ENCODE data around the gene CHCHD6. TPM values are rescaled to one million over a fixed set of nuclear protein-coding genes. Genes with fewer than 3 reads are reported as not detected.

CHCHD6 gene
- total and polyA plus RNA-seq, 4 donors: 2.0 to 5.1 (median 3.9) TPM

- H3K27ac ChIP-seq (ENCODE audit: low read depth in 1 of 2, low read length in 2 of 2): no peak overlapping the region
- peaks cover 0 to 2% (median 0%) of the 10 kb centered on the region in 4 donors for H3K9me3 ChIP-seq (ENCODE audit: control insufficient read depth in 4 of 4, low read length in 3 of 4)
- H3K36me3 ChIP-seq (ENCODE audit: control insufficient read depth in 4 of 4, insufficient read depth in 3 of 4, low read depth in 1 of 4, low read length in 3 of 4): no peaks in the 10 kb centered on the region
- H3K9ac ChIP-seq (ENCODE audit: low read depth in 1 of 2, low read length in 2 of 2): no peak overlapping the region
- H3K4me1 ChIP-seq (ENCODE audit: control insufficient read depth in 4 of 4, insufficient read depth in 4 of 4, low read length in 3 of 4): peaks cover 0 to 4% (median 0%) of the 10 kb centered on the region in 4 donors
- 33% methylated on average over 30 of the region's 30 CpGs for WGBS
- H3K27me3 ChIP-seq (ENCODE audit: control insufficient read depth in 4 of 4, insufficient read depth in 4 of 4, low read length in 3 of 4): no peaks in the 10 kb centered on the region
- TF ChIP-seq, protein P1, sequence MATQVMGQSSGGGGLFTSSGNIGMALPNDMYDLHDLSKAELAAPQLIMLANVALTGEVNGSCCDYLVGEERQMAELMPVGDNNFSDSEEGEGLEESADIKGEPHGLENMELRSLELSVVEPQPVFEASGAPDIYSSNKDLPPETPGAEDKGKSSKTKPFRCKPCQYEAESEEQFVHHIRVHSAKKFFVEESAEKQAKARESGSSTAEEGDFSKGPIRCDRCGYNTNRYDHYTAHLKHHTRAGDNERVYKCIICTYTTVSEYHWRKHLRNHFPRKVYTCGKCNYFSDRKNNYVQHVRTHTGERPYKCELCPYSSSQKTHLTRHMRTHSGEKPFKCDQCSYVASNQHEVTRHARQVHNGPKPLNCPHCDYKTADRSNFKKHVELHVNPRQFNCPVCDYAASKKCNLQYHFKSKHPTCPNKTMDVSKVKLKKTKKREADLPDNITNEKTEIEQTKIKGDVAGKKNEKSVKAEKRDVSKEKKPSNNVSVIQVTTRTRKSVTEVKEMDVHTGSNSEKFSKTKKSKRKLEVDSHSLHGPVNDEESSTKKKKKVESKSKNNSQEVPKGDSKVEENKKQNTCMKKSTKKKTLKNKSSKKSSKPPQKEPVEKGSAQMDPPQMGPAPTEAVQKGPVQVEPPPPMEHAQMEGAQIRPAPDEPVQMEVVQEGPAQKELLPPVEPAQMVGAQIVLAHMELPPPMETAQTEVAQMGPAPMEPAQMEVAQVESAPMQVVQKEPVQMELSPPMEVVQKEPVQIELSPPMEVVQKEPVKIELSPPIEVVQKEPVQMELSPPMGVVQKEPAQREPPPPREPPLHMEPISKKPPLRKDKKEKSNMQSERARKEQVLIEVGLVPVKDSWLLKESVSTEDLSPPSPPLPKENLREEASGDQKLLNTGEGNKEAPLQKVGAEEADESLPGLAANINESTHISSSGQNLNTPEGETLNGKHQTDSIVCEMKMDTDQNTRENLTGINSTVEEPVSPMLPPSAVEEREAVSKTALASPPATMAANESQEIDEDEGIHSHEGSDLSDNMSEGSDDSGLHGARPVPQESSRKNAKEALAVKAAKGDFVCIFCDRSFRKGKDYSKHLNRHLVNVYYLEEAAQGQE (IDR thresholded peaks at IDR 0.05): no peak
- TF ChIP-seq JUND (IDR thresholded peaks at IDR 0.05): no peak
- no peak for TF ChIP-seq SP1 (IDR thresholded peaks at IDR 0.05)
- TF ChIP-seq, protein P2, sequence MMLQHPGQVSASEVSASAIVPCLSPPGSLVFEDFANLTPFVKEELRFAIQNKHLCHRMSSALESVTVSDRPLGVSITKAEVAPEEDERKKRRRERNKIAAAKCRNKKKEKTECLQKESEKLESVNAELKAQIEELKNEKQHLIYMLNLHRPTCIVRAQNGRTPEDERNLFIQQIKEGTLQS (IDR thresholded peaks at IDR 0.05): no peak
- no peak for TF ChIP-seq RAD21 (IDR thresholded peaks at IDR 0.05)
- TF ChIP-seq ZBTB33 (IDR thresholded peaks at IDR 0.05): no peak
- TF ChIP-seq GABPA (IDR thresholded peaks at IDR 0.05 in 1 of 2, conservative IDR thresholded peaks at IDR 0.05 in 1 of 2): no peak
- TF ChIP-seq, protein P3, sequence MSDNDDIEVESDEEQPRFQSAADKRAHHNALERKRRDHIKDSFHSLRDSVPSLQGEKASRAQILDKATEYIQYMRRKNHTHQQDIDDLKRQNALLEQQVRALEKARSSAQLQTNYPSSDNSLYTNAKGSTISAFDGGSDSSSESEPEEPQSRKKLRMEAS (IDR thresholded peaks at IDR 0.05): no peak
- no peak for TF ChIP-seq HNF4G (IDR thresholded peaks at IDR 0.05)
- TF ChIP-seq EGR1 (IDR thresholded peaks at IDR 0.05; ENCODE audit: low read depth in 2 of 2): no peak
- TF ChIP-seq, protein P4, sequence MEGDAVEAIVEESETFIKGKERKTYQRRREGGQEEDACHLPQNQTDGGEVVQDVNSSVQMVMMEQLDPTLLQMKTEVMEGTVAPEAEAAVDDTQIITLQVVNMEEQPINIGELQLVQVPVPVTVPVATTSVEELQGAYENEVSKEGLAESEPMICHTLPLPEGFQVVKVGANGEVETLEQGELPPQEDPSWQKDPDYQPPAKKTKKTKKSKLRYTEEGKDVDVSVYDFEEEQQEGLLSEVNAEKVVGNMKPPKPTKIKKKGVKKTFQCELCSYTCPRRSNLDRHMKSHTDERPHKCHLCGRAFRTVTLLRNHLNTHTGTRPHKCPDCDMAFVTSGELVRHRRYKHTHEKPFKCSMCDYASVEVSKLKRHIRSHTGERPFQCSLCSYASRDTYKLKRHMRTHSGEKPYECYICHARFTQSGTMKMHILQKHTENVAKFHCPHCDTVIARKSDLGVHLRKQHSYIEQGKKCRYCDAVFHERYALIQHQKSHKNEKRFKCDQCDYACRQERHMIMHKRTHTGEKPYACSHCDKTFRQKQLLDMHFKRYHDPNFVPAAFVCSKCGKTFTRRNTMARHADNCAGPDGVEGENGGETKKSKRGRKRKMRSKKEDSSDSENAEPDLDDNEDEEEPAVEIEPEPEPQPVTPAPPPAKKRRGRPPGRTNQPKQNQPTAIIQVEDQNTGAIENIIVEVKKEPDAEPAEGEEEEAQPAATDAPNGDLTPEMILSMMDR (IDR thresholded peaks at IDR 0.05; ENCODE audit: low read depth, low read length, missing input control): no peak
- no peak for TF ChIP-seq TAF1 (conservative IDR thresholded peaks at IDR 0.05)
- TF ChIP-seq RXRA (IDR thresholded peaks at IDR 0.05): no peak
- TF ChIP-seq YY1 (IDR thresholded peaks at IDR 0.05): no peak
- DNase-seq (ENCODE audit: low spot score): no peak
- no peak overlapping the region for H3K4me3 ChIP-seq (ENCODE audit: low read depth in 1 of 3, low read length in 3 of 3)
These were observed 25.2 kb upstream of the CHCHD6 start for GRCh38 chr3:126678693-126679317.

GRCh38 chr3:126679318-126679751 is 24.7 kb upstream of the CHCHD6 start:
- peak; percentile 85 for DNase-seq (ENCODE audit: low spot score)
- no peaks in the 10 kb centered on the region for H3K27me3 ChIP-seq (ENCODE audit: control insufficient read depth in 4 of 4, insufficient read depth in 4 of 4, low read length in 3 of 4)
- no peak overlapping the region for H3K27ac ChIP-seq (ENCODE audit: low read depth in 1 of 2, low read length in 2 of 2)
- 3% methylated on average over 20 of the region's 20 CpGs for WGBS
- H3K9ac ChIP-seq (ENCODE audit: low read depth in 1 of 2, low read length in 2 of 2): no peak overlapping the region
- TF ChIP-seq ZBTB33 (IDR thresholded peaks at IDR 0.05) (no peak), RAD21 (IDR thresholded peaks at IDR 0.05) (peak; percentile 84 to 92)
- TF ChIP-seq, protein P3 (IDR thresholded peaks at IDR 0.05): no peak
- TF ChIP-seq, protein P4 (IDR thresholded peaks at IDR 0.05; ENCODE audit: low read depth, low read length, missing input control): peak; percentile 93
- no peaks in the 10 kb centered on the region for H3K36me3 ChIP-seq (ENCODE audit: control insufficient read depth in 4 of 4, insufficient read depth in 3 of 4, low read depth in 1 of 4, low read length in 3 of 4)
- H3K4me1 ChIP-seq (ENCODE audit: control insufficient read depth in 4 of 4, insufficient read depth in 4 of 4, low read length in 3 of 4): peaks cover 0 to 4% (median 0%) of the 10 kb centered on the region in 4 donors
- H3K9me3 ChIP-seq (ENCODE audit: control insufficient read depth in 4 of 4, low read length in 3 of 4): peaks cover 0 to 2% (median 0%) of the 10 kb centered on the region in 4 donors
- H3K4me3 ChIP-seq (ENCODE audit: low read depth in 1 of 3, low read length in 3 of 3): no peak overlapping the region

Measured in liver (tissue), 9 donors.